ENCODE measurements around the gene ARPC5L. TPM values are rescaled to one million over a fixed set of nuclear protein-coding genes. Genes with fewer than 3 reads are reported as not detected.

ARPC5L gene
- total and polyA plus RNA-seq, 3 donors from 2014 or later = 64.7 to 111 (median 75.4) TPM

- intact Hi-C loops (cut with DNase I; ENCODE audit: low total_unique reads) = no loop called here
- Histone ChIP-seq H3K4me1 (no peaks in the 10 kb centered on the region), H3K27ac (no peak overlapping the region), H3K9me3 (no peaks in the 10 kb centered on the region), H3K27me3 (no peaks in the 10 kb centered on the region), H3K36me3 (ENCODE audit: low read depth, missing control alignments) (no peaks in the 10 kb centered on the region), H3K4me3 (no peak overlapping the region)
- DNase-seq = no peak
- TF ChIP-seq CTCF (IDR thresholded peaks at IDR 0.05) (no peak), POLR2A (IDR thresholded peaks at IDR 0.05) (no peak)
- 80 to 87% methylated on average over 6 of the region's 6 CpGs for WGBS, 2 donors
Observed at GRCh38 chr9:124897570-124898460, 35.9 kb downstream of the ARPC5L start.

- Histone ChIP-seq H3K36me3 (ENCODE audit: low read depth, missing control alignments) (no peaks in the 10 kb centered on the region), H3K27me3 (no peaks in the 10 kb centered on the region), H3K4me1 (no peaks in the 10 kb centered on the region), H3K4me3 (no peak overlapping the region), H3K27ac (no peak overlapping the region), H3K9me3 (no peaks in the 10 kb centered on the region)
- TF ChIP-seq CTCF (IDR thresholded peaks at IDR 0.05) = no peak
- no peak for TF ChIP-seq POLR2A (IDR thresholded peaks at IDR 0.05)
- 90 to 94% methylated on average over 9 of the region's 9 CpGs for WGBS, 2 donors
- no peak for DNase-seq
- intact Hi-C loops (cut with DNase I; ENCODE audit: low total_unique reads) = no loop called here
Observed at GRCh38 chr9:124899845-124900244, 37.9 kb downstream of the ARPC5L start.

GRCh38 chr9:124906966-124907365 is 45.0 kb downstream of the ARPC5L start:
- no peaks in the 10 kb centered on the region for H3K4me1 ChIP-seq
- TF ChIP-seq CTCF (IDR thresholded peaks at IDR 0.05) = no peak
- TF ChIP-seq POLR2A (IDR thresholded peaks at IDR 0.05) = no peak
- no peak overlapping the region for H3K27ac ChIP-seq
- no peaks in the 10 kb centered on the region for H3K36me3 ChIP-seq (ENCODE audit: low read depth, missing control alignments)
- 56 to 74% methylated on average over 1 of the region's 1 CpG for WGBS, 2 donors
- no peaks in the 10 kb centered on the region for H3K27me3 ChIP-seq
- H3K9me3 ChIP-seq = no peaks in the 10 kb centered on the region
- no peak for DNase-seq
- intact Hi-C loops (cut with DNase I; ENCODE audit: low total_unique reads) = no loop called here
- H3K4me3 ChIP-seq = no peak overlapping the region

GRCh38 chr9:124908098-124908497 is 46.2 kb downstream of the ARPC5L start:
- no peaks in the 10 kb centered on the region for H3K36me3 ChIP-seq (ENCODE audit: low read depth, missing control alignments)
- TF ChIP-seq POLR2A (IDR thresholded peaks at IDR 0.05) (no peak), CTCF (IDR thresholded peaks at IDR 0.05) (no peak)
- H3K4me3 ChIP-seq = no peak overlapping the region
- no peaks in the 10 kb centered on the region for H3K27me3 ChIP-seq
- H3K4me1 ChIP-seq = no peaks in the 10 kb centered on the region
- no peak for DNase-seq
- intact Hi-C loops (cut with DNase I; ENCODE audit: low total_unique reads) = no loop called here
- H3K27ac ChIP-seq = no peak overlapping the region
- H3K9me3 ChIP-seq = no peaks in the 10 kb centered on the region
- WGBS, 2 donors = 66 to 69% methylated on average over 2 of the region's 2 CpGs

DNA sequence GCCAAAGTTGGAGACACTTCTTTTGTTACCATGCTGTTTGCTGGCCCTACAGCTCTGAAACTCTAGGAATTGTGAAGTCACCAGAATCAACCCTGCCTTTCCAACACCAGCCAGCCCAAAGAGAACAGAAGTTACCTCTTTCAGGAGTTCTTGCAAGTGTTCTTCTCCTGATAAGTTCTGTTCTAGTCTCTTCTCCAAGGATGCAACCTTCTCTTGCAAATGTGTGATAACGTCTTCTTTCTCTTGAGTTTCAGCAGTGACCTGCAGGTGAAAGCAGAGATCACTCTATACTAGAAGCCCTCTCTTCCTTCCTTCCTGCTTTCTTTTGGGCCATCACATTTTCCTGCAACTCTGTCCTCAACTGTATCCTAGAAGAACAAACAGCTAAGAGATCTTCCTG is 49.8 kb downstream of the ARPC5L start:
- no peaks in the 10 kb centered on the region for H3K9me3 ChIP-seq
- no peak overlapping the region for H3K4me3 ChIP-seq
- 83 to 93% methylated on average over 1 of the region's 1 CpG for WGBS, 2 donors
- H3K4me1 ChIP-seq = no peaks in the 10 kb centered on the region
- intact Hi-C loops (cut with DNase I; ENCODE audit: low total_unique reads) = no loop called here
- H3K36me3 ChIP-seq (ENCODE audit: low read depth, missing control alignments) = no peaks in the 10 kb centered on the region
- H3K27ac ChIP-seq = no peak overlapping the region
- DNase-seq = no peak
- no peaks in the 10 kb centered on the region for H3K27me3 ChIP-seq
- TF ChIP-seq POLR2A (IDR thresholded peaks at IDR 0.05) = no peak
- TF ChIP-seq CTCF (IDR thresholded peaks at IDR 0.05) = no peak

All from testis (tissue), 3 donors.